Right lobe of liver (tissue), 6 donors: ENCODE measurements around the gene NEK8. TPM values are rescaled to one million over a fixed set of nuclear protein-coding genes. Genes with fewer than 3 reads are reported as not detected.
A peak's percentile ranks its signal among the peaks of the same experiment; 100 is the strongest.
"Not testable (repeated sequence)": the region's sequence is repeated elsewhere in the genome, so short reads cannot be mapped to it uniquely, and the experiment has no call there.

ENCODE experiments used
- ATAC-seq, 4 donors: fragments of 200-7000 bp; cut with Tn5 transposase; one replicate each; pipeline ENCODE4 v1.9.1; 2020; ENCODE audit warnings: mild to moderate bottlenecking in 4 of 4, moderate library complexity in 4 of 4
- DNase-seq, 3 donors: peaks; one replicate each; pipeline ENCODE4 v3.0.0-alpha.2; 2020
- H3K27ac ChIP-seq, 3 donors: fragments of 200-600 bp; one replicate each; pipeline ENCODE4 v1.8.0; 2022
- H3K27me3 ChIP-seq, 2 donors: fragments of 200-600 bp; one replicate each; pipeline ENCODE4 v1.8.0; 2022
- H3K36me3 ChIP-seq, 4 donors: fragments of 200-600 bp; sonication (generic) in 1 of 4; one replicate each; pipeline versions ENCODE4 v1.5.1 to v1.8.0; 2017 to 2022; ENCODE audit warnings: control low read depth in 1 of 4
- H3K4me1 ChIP-seq, 4 donors: fragments of 200-600 bp; sonication (generic) in 1 of 4; one replicate each; pipeline versions ENCODE4 v1.5.1 to v1.8.0; 2017 to 2022; ENCODE audit warnings: control low read depth in 1 of 4
- H3K4me3 ChIP-seq, 3 donors: fragments of 200-600 bp; one replicate each; pipeline ENCODE4 v1.8.0; 2022
- H3K9me3 ChIP-seq, 4 donors: fragments of 200-600 bp; sonication (generic) in 1 of 4; one replicate each; pipeline versions ENCODE4 v1.5.1 to v1.8.0; 2017 to 2022; ENCODE audit warnings: control low read depth in 1 of 4
- CTCF ChIP-seq, 4 donors: fragments of 200-600 bp in 3 of 4; fragments of 450-650 bp in 1 of 4; IDR thresholded peaks; one replicate each; pipeline versions ENCODE4 v1.5.1 to v1.8.0; 2016 to 2022; ENCODE audit warnings: antibody characterized with exemption in 4 of 4, mild to moderate bottlenecking in 2 of 4
- POLR2A ChIP-seq: fragments of 450-650 bp; IDR thresholded peaks from one replicate; pipeline ENCODE4 v1.6.1; 2017; ENCODE audit warnings: antibody characterized with exemption, mild to moderate bottlenecking
- whole genome bisulfite sequencing: methylation state at CpG from one replicate; pipeline ENCODE4 v1.1.6; 2018; ENCODE audit warnings: low coverage, low lambda C conversion rate; ENCODE audit not compliant: insufficient coverage; ENCODE audit errors: missing lambda C conversion rate; 5-methylcytosine and 5-hydroxymethylcytosine counted together
- intact Hi-C, 2 donors: fragments of 100-400 bp; cut with DNase I; formaldehyde crosslinking; loops; one replicate each; pipeline versions ENCODE4 v1.11.2 to v1.14.1; 2022
- total RNA-seq, 6 experiments: library from RNA; depleted of rRNA in 2 of 6; stranded (reverse); fragments of >200 nt in 2 of 6; fragmentation: NEBNext Ultra II Directional in 3 of 6; extraction: Animal tissue kit (Norgen Biotek cat#: 25700) in 3 of 6; gene quantifications; one replicate each; pipeline versions ENCODE4 v1.1.0 to v1.2.4, GENCODE V29; 2016 to 2023
- donor health status: DM: no; HTN: yes; CAD: no.
- donor health status: DM: no; HTN: no; CAD: no.
- donor health status: DM: no; HTN: no; CAD: no.
- donor health status: DM: no; HTN: yes; CAD: no.
- donor health status: DM: no; HTN: yes; CAD: no.

Gene NEK8
- total RNA-seq, 6 experiments from 2014 or later, result 1.6 to 5.4 (median 3.2) TPM

- intact Hi-C loops, result no loop called here
- Histone ChIP-seq H3K27ac (peak overlapping the region; percentile 47 to 67 (median 51)), H3K4me3 (no peak overlapping the region), H3K36me3 (peaks cover 4 to 26% (median 15%) of the 10 kb centered on the region in 4 donors), H3K9me3 (no peaks in the 10 kb centered on the region), H3K4me1 (peaks cover 0 to 20% (median 7%) of the 10 kb centered on the region in 4 donors), H3K27me3 (no peaks in the 10 kb centered on the region)
- 57% methylated on average over 17 of the region's 18 CpGs for WGBS
- DNase-seq, result no peak
- no peak for ATAC-seq
- TF ChIP-seq CTCF (IDR thresholded peaks at IDR 0.05) (no peak), POLR2A (no peak)
Measured at GRCh38 chr17:28718333-28719020, 10.1 kb upstream of the NEK8 start.

GRCh38 chr17:28719021-28719433 is 9.6 kb upstream of the NEK8 start:
- H3K27me3 ChIP-seq, result no peaks in the 10 kb centered on the region
- no peak for TF ChIP-seq POLR2A
- TF ChIP-seq CTCF (IDR thresholded peaks at IDR 0.05), result no peak
- H3K27ac ChIP-seq, result peak overlapping the region; percentile 38 to 74 (median 67)
- ATAC-seq (no peak), DNase-seq (no peak)
- no peaks in the 10 kb centered on the region for H3K9me3 ChIP-seq
- intact Hi-C loops, result no loop called here
- peaks cover 0 to 20% (median 7%) of the 10 kb centered on the region in 4 donors for H3K4me1 ChIP-seq
- peaks cover 6 to 31% (median 20%) of the 10 kb centered on the region in 4 donors for H3K36me3 ChIP-seq
- peak overlapping the region; percentile 81 to 99 (median 87) for H3K4me3 ChIP-seq
- WGBS, result 30% methylated on average over 18 of the region's 18 CpGs

GRCh38 chr17:28720247-28720996 is 8.2 kb upstream of the NEK8 start:
- Histone ChIP-seq H3K4me1 (peaks cover 0 to 23% (median 10%) of the 10 kb centered on the region in 4 donors), H3K27me3 (no peaks in the 10 kb centered on the region), H3K4me3 (peak overlapping the region; percentile 81 to 99 (median 87)), H3K27ac (peak overlapping the region; percentile 38 to 74 (median 67)), H3K36me3 (peaks cover 6 to 36% (median 23%) of the 10 kb centered on the region in 4 donors), H3K9me3 (no peaks in the 10 kb centered on the region)
- ATAC-seq (no peak), DNase-seq (no peak)
- TF ChIP-seq POLR2A (no peak), CTCF (IDR thresholded peaks at IDR 0.05) (no peak)
- 3% methylated on average over 22 of the region's 30 CpGs for WGBS
- intact Hi-C loops, result no loop called here

GRCh38 chr17:28720997-28721329 is 7.6 kb upstream of the NEK8 start:
- H3K27me3 ChIP-seq, H3K9me3 ChIP-seq, intact Hi-C loops, DNase-seq, ATAC-seq, H3K27ac ChIP-seq: not testable (repeated sequence)
- Histone ChIP-seq H3K36me3 (peaks cover 6 to 36% (median 23%) of the 10 kb centered on the region in 4 donors), H3K4me1 (peaks cover 0 to 27% (median 11%) of the 10 kb centered on the region in 4 donors), H3K4me3 (peak overlapping the region; percentile 81 to 99 (median 87))
- WGBS, result 38% methylated on average over 19 of the region's 19 CpGs
